SKM-1 treated with dmso at 0.1 percent for 144 hours (cell line): ENCODE measurements around the gene EML6.

Source experiments
- DNase-seq: peaks from one replicate; lab custom pipeline; 2025; ENCODE audit not compliant: unreplicated experiment; lab: John Stamatoyannopoulos, UW

The EML6 gene

GRCh38 chr2:54936766-54937165 is 213.3 kb downstream of the EML6 start:
- DNase-seq: no peak

GRCh38 chr2:54939446-54940118 is 216.1 kb downstream of the EML6 start:
- DNase-seq: no peak

- no peak for DNase-seq
Observed at GRCh38 chr2:54940723-54941122, 217.3 kb downstream of the EML6 start.

- no peak for DNase-seq
Observed at GRCh38 chr2:54941248-54941984, 218.0 kb downstream of the EML6 start.

- DNase-seq: no peak
Observed at GRCh38 chr2:54942373-54942772, 218.9 kb downstream of the EML6 start.

GRCh38 chr2:54944724-54945326 is 221.4 kb downstream of the EML6 start:
- no peak for DNase-seq

GRCh38 chr2:54945391-54946219 is 222.1 kb downstream of the EML6 start:
- DNase-seq: no peak

GRCh38 chr2:54946220-54946805 is 222.9 kb downstream of the EML6 start:
- DNase-seq: no peak

- DNase-seq: no peak
Observed at GRCh38 chr2:54947136-54947535, 223.7 kb downstream of the EML6 start.

GRCh38 chr2:54947646-54948045 is 224.2 kb downstream of the EML6 start:
- DNase-seq: no peak

GRCh38 chr2:54948120-54948519 is 224.7 kb downstream of the EML6 start:
- no peak for DNase-seq

GRCh38 chr2:54949431-54949830 is 226.0 kb downstream of the EML6 start:
- DNase-seq: no peak

GRCh38 chr2:54950811-54951210 is 227.3 kb downstream of the EML6 start:
- no peak for DNase-seq

GRCh38 chr2:54952425-54952824 is 229.0 kb downstream of the EML6 start:
- DNase-seq: no peak

- no peak for DNase-seq
Observed at GRCh38 chr2:54952978-54953456, 229.6 kb downstream of the EML6 start.

- DNase-seq: no peak
Observed at GRCh38 chr2:54954158-54954557, 230.7 kb downstream of the EML6 start.

GRCh38 chr2:54954705-54955357 is 231.4 kb downstream of the EML6 start:
- no peak for DNase-seq

GRCh38 chr2:54955358-54956110 is 232.1 kb downstream of the EML6 start:
- DNase-seq: no peak

GRCh38 chr2:54956111-54956627 is 232.7 kb downstream of the EML6 start:
- no peak for DNase-seq
